Breast epithelium (tissue), 4 donors: ENCODE results near the gene PBX4. TPM values are rescaled to one million over a fixed set of nuclear protein-coding genes. Genes with fewer than 3 reads are reported as not detected.

Experiments
- DNase-seq, 2 donors: peaks; one replicate each; pipeline ENCODE4 v3.0.0-alpha.2; 2019; ENCODE audit warnings: low spot score in 2 of 2
- H3K27ac ChIP-seq, 2 donors: fragments of 200-600 bp; sonication (generic) in 1 of 2; one replicate each; pipeline ENCODE4 v1.5.1; 2016 to 2019; ENCODE audit warnings: mild to moderate bottlenecking in 1 of 2
- H3K27me3 ChIP-seq, 2 donors: fragments of 200-600 bp; sonication (generic) in 1 of 2; one replicate each; pipeline versions ENCODE4 v1.5.1 to v1.6.0; 2017 to 2019; ENCODE audit warnings: control low read depth in 1 of 2, mild to moderate bottlenecking in 1 of 2
- H3K36me3 ChIP-seq: fragments of 200-600 bp; one replicate; pipeline ENCODE4 v1.5.1; 2019
- H3K4me1 ChIP-seq, 2 donors: fragments of 200-600 bp; sonication (generic); one replicate each; pipeline ENCODE4 v1.5.1; 2016 to 2019; ENCODE audit warnings: control low read depth in 1 of 2
- H3K4me3 ChIP-seq, 3 donors: fragments of 200-600 bp; sonication (generic); 1 replicate in 2 of 3; 2 replicates in 1 of 3; pipeline ENCODE4 v1.5.1; 2016 to 2019; ENCODE audit warnings: mild to moderate bottlenecking in 3 of 3, moderate library complexity in 2 of 3
- H3K9me3 ChIP-seq, 2 donors: fragments of 200-600 bp; sonication (generic) in 1 of 2; one replicate each; pipeline ENCODE4 v1.5.1; 2016 to 2019; ENCODE audit warnings: control low read depth in 1 of 2
- POLR2A ChIP-seq: fragments of 450-650 bp; IDR thresholded peaks from one replicate; pipeline ENCODE4 v1.6.1; 2016; ENCODE audit warnings: antibody characterized with exemption, mild to moderate bottlenecking, moderate library complexity
- POLR2AphosphoS5 ChIP-seq, 3 donors: sonication (generic); formaldehyde crosslinking; IDR thresholded peaks; one replicate each; pipeline ENCODE4 v1.6.1; 2017; ENCODE audit warnings: antibody characterized with exemption in 3 of 3
- intact Hi-C: fragments of 100-400 bp; cut with DNase I; formaldehyde crosslinking; loops from one replicate; pipeline ENCODE4 v1.15.1; 2023; ENCODE audit warnings: low total_unique reads
- total RNA-seq, 3 donors: library from RNA; depleted of rRNA; stranded (reverse); fragments of >200 nt; gene quantifications; one replicate each; pipeline ENCODE4 v1.1.0, GENCODE V29; 2016
- TF ChIP-seq, protein P1 (sequence below), 3 donors: fragments of 450-650 bp; IDR thresholded peaks; one replicate each; pipeline ENCODE4 v1.5.1; 2016 to 2017; ENCODE audit warnings: antibody characterized with exemption in 3 of 3, mild to moderate bottlenecking in 3 of 3, moderate library complexity in 3 of 3

Gene PBX4
- total RNA-seq, 3 donors from 2014 or later, result 3.4 to 5.9 (median 5.6) TPM

DNA sequence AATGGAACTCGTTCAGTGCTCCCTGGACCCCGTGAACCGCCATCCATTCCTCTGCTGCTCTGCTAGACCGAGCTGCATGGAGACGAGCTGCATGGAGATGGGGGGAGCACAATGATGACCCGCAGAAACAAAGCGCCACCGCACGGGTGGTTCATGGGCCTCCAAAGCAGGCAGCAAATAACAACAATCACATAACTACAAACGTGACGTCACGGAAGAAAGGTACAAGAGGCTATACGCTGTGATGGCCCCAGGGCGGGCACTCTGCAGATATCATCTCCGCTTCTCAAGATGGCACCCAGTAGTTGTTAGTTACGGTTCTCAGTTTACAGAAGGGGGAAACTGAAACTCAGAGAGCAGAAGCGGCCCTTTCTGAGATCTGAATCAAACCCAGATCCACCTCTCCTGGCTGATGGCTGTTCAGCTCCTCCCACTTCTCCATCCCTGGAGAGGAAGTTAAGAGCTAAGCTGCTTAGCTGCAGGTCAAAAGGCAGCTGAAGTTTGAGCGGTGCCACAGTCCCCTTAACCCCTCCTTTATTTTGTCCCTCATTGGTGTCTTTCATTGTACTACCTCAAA lies 43.3 kb upstream of the PBX4 start:
- H3K27ac ChIP-seq, result no peak overlapping the region
- no peak for TF ChIP-seq POLR2AphosphoS5 (IDR thresholded peaks at IDR 0.05)
- no peak for TF ChIP-seq POLR2A
- TF ChIP-seq, protein P1, sequence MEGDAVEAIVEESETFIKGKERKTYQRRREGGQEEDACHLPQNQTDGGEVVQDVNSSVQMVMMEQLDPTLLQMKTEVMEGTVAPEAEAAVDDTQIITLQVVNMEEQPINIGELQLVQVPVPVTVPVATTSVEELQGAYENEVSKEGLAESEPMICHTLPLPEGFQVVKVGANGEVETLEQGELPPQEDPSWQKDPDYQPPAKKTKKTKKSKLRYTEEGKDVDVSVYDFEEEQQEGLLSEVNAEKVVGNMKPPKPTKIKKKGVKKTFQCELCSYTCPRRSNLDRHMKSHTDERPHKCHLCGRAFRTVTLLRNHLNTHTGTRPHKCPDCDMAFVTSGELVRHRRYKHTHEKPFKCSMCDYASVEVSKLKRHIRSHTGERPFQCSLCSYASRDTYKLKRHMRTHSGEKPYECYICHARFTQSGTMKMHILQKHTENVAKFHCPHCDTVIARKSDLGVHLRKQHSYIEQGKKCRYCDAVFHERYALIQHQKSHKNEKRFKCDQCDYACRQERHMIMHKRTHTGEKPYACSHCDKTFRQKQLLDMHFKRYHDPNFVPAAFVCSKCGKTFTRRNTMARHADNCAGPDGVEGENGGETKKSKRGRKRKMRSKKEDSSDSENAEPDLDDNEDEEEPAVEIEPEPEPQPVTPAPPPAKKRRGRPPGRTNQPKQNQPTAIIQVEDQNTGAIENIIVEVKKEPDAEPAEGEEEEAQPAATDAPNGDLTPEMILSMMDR (IDR thresholded peaks at IDR 0.05), result no peak
- intact Hi-C loops, result no loop called here

DNA sequence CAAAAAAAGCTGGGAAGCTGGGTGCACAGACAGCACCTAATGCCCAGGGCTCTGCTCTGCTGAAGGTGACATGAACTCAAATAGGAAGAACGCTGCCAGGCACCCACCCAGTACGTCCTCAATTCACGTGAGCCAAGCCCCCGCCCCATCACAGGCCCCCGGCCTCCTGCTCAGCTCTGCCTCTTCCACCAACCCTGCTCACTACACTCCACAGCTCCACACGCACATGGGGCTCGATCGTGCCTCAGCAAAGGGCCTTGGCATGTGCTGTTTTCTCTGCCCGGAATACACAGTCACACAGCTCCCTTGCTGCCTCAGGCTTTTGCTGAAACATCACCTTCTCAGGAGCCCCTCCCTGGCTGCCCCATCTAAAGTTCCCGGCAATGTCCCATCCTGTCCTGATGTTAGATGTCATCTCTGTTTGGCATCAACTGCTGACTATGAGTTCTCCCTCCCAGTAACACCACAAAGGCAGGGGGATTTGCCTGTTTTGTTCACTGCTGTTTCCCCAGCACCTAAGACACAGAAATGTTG lies 42.7 kb upstream of the PBX4 start:
- peak overlapping the region in 1 of 3 donors; percentile 94 for H3K4me3 ChIP-seq
- no peak overlapping the region for H3K27ac ChIP-seq
- DNase-seq, result no peak
- no peaks in the 10 kb centered on the region for H3K36me3 ChIP-seq
- H3K9me3 ChIP-seq, result no peaks in the 10 kb centered on the region
- TF ChIP-seq POLR2A, result no peak
- TF ChIP-seq POLR2AphosphoS5 (IDR thresholded peaks at IDR 0.05), result no peak
- TF ChIP-seq, protein P1 (IDR thresholded peaks at IDR 0.05), result no peak
- H3K4me1 ChIP-seq, result peaks cover 10 to 11% of the 10 kb centered on the region in 2 donors
- no peaks in the 10 kb centered on the region for H3K27me3 ChIP-seq
- intact Hi-C loops, result no loop called here

More for the DNA sequence above, 43.3 kb upstream of the PBX4 start:
- Histone ChIP-seq H3K36me3 (no peaks in the 10 kb centered on the region), H3K4me1 (peaks cover 10 to 11% of the 10 kb centered on the region in 2 donors), H3K9me3 (no peaks in the 10 kb centered on the region), H3K4me3 (peak overlapping the region in 1 of 3 donors; percentile 94), H3K27me3 (no peaks in the 10 kb centered on the region)
- DNase-seq, result no peak

DNA sequence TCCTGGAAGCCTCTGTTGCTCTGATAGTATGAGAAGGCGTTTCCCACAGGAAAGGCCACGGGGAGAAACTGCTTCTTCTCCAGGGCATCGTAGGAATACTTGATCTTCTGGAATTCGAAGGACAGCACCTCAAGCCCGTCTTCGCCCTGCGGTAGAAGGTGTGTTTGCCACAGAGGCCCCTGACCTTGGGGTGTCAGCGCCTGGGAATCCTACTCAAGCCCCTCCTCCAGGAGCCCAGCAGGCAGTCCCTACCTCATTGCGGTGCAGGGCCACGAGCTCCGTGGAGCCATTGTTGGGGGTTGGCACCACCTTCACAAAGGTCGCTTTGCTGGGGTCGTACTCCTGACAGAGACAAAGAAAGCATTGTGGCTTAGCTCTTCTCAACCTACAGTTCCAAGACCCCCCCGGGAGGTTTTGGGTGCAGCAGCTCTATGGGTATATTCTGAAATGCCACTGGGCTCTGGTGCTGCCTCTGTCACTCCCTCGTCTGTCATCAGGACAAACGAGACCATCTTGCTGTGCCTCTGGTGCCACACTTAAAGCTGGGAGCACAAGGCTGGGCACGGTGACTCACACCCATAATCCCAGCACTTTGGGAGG lies 41.3 kb upstream of the PBX4 start:
- Histone ChIP-seq H3K4me3 (no peak overlapping the region), H3K27me3 (no peaks in the 10 kb centered on the region), H3K9me3 (no peaks in the 10 kb centered on the region), H3K27ac (no peak overlapping the region), H3K4me1 (peaks cover 10 to 11% of the 10 kb centered on the region in 2 donors), H3K36me3 (peaks cover 10% of the 10 kb centered on the region)
- TF ChIP-seq, protein P1 (IDR thresholded peaks at IDR 0.05), result no peak
- no peak for TF ChIP-seq POLR2A
- no peak for TF ChIP-seq POLR2AphosphoS5 (IDR thresholded peaks at IDR 0.05)
- DNase-seq, result no peak
- intact Hi-C loops, result no loop called here

DNA sequence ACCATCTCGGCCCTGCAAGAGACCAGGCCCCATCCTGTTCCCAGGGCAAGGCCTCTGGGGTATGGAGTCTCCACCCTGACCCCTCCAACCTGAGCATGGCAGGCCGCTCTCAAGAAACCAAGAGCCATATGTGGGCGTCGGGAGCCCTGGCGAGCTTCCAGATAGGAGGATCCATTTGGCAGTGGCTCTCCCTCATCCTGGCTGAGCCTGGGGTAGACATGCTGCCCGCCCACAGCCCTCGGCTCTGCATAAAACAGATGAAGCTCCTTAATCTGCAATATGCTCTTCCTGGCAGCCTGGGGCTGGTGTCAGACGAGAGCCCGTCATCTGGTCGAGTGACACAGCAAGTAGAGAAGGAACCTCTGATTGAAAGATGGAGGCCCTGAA lies 38.9 kb upstream of the PBX4 start:
- H3K9me3 ChIP-seq, result no peaks in the 10 kb centered on the region
- H3K4me1 ChIP-seq, result peaks cover 5 to 11% of the 10 kb centered on the region in 2 donors
- no peak overlapping the region for H3K27ac ChIP-seq
- intact Hi-C loops, result no loop called here
- TF ChIP-seq, protein P1 (IDR thresholded peaks at IDR 0.05), result no peak
- TF ChIP-seq POLR2A (no peak), POLR2AphosphoS5 (IDR thresholded peaks at IDR 0.05) (no peak)
- no peak overlapping the region for H3K4me3 ChIP-seq
- no peak for DNase-seq
- no peaks in the 10 kb centered on the region for H3K27me3 ChIP-seq
- peaks cover 18% of the 10 kb centered on the region for H3K36me3 ChIP-seq
